Breast epithelium (tissue), 4 donors: Measurements from ENCODE around the gene TGFA. TPM values are rescaled to one million over a fixed set of nuclear protein-coding genes. Genes with fewer than 3 reads are reported as not detected.
"Not testable (repeated sequence)": the region's sequence is repeated elsewhere in the genome, so short reads cannot be mapped to it uniquely, and the experiment has no call there.

Experiments
- DNase-seq, 2 donors: peaks; one replicate each; pipeline ENCODE4 v3.0.0-alpha.2; 2019; ENCODE audit warnings: low spot score in 2 of 2
- H3K27ac ChIP-seq, 2 donors: fragments of 200-600 bp; sonication (generic) in 1 of 2; one replicate each; pipeline ENCODE4 v1.5.1; 2016 to 2019; ENCODE audit warnings: mild to moderate bottlenecking in 1 of 2
- H3K27me3 ChIP-seq, 2 donors: fragments of 200-600 bp; sonication (generic) in 1 of 2; one replicate each; pipeline versions ENCODE4 v1.5.1 to v1.6.0; 2017 to 2019; ENCODE audit warnings: control low read depth in 1 of 2, mild to moderate bottlenecking in 1 of 2
- H3K36me3 ChIP-seq: fragments of 200-600 bp; one replicate; pipeline ENCODE4 v1.5.1; 2019
- H3K4me1 ChIP-seq, 2 donors: fragments of 200-600 bp; sonication (generic); one replicate each; pipeline ENCODE4 v1.5.1; 2016 to 2019; ENCODE audit warnings: control low read depth in 1 of 2
- H3K4me3 ChIP-seq, 3 donors: fragments of 200-600 bp; sonication (generic); 1 replicate in 2 of 3; 2 replicates in 1 of 3; pipeline ENCODE4 v1.5.1; 2016 to 2019; ENCODE audit warnings: mild to moderate bottlenecking in 3 of 3, moderate library complexity in 2 of 3
- H3K9me3 ChIP-seq, 2 donors: fragments of 200-600 bp; sonication (generic) in 1 of 2; one replicate each; pipeline ENCODE4 v1.5.1; 2016 to 2019; ENCODE audit warnings: control low read depth in 1 of 2
- CTCF ChIP-seq, 3 donors: fragments of 450-650 bp; IDR thresholded peaks; one replicate each; pipeline ENCODE4 v1.5.1; 2016 to 2017; ENCODE audit warnings: antibody characterized with exemption in 3 of 3, mild to moderate bottlenecking in 3 of 3, moderate library complexity in 3 of 3
- POLR2A ChIP-seq: fragments of 450-650 bp; IDR thresholded peaks from one replicate; pipeline ENCODE4 v1.6.1; 2016; ENCODE audit warnings: antibody characterized with exemption, mild to moderate bottlenecking, moderate library complexity
- POLR2AphosphoS5 ChIP-seq, 3 donors: sonication (generic); formaldehyde crosslinking; IDR thresholded peaks; one replicate each; pipeline ENCODE4 v1.6.1; 2017; ENCODE audit warnings: antibody characterized with exemption in 3 of 3
- intact Hi-C: fragments of 100-400 bp; cut with DNase I; formaldehyde crosslinking; loops from one replicate; pipeline ENCODE4 v1.15.1; 2023; ENCODE audit warnings: low total_unique reads
- total RNA-seq, 3 donors: library from RNA; depleted of rRNA; stranded (reverse); fragments of >200 nt; gene quantifications; one replicate each; pipeline ENCODE4 v1.1.0, GENCODE V29; 2016

Gene TGFA
- total RNA-seq, 3 donors from 2014 or later = 1.1 to 16.1 (median 4.9) TPM

GRCh38 chr2:70469435-70469834 lies 84.2 kb downstream of the TGFA start:
- Histone ChIP-seq H3K9me3 (no peaks in the 10 kb centered on the region), H3K27ac (no peak overlapping the region), H3K27me3 (no peaks in the 10 kb centered on the region), H3K36me3 (no peaks in the 10 kb centered on the region), H3K4me1 (no peaks in the 10 kb centered on the region), H3K4me3 (no peak overlapping the region)
- TF ChIP-seq POLR2A (no peak), POLR2AphosphoS5 (IDR thresholded peaks at IDR 0.05) (no peak), CTCF (IDR thresholded peaks at IDR 0.05) (no peak)
- no peak for DNase-seq
- intact Hi-C loops = no loop called here

- no peak overlapping the region for H3K27ac ChIP-seq
- H3K36me3 ChIP-seq = no peaks in the 10 kb centered on the region
- intact Hi-C loops = no loop called here
- TF ChIP-seq POLR2A (no peak), CTCF (IDR thresholded peaks at IDR 0.05) (no peak), POLR2AphosphoS5 (IDR thresholded peaks at IDR 0.05) (no peak)
- no peak overlapping the region for H3K4me3 ChIP-seq
- H3K9me3 ChIP-seq = no peaks in the 10 kb centered on the region
- DNase-seq = no peak
- no peaks in the 10 kb centered on the region for H3K4me1 ChIP-seq
- H3K27me3 ChIP-seq = no peaks in the 10 kb centered on the region
These were observed 84.7 kb downstream of the TGFA start for GRCh38 chr2:70468878-70469277.

- Histone ChIP-seq H3K4me3 (no peak overlapping the region), H3K27ac (no peak overlapping the region), H3K36me3 (no peaks in the 10 kb centered on the region), H3K9me3 (no peaks in the 10 kb centered on the region), H3K4me1 (no peaks in the 10 kb centered on the region), H3K27me3 (no peaks in the 10 kb centered on the region)
- intact Hi-C loops = no loop called here
- TF ChIP-seq POLR2AphosphoS5 (IDR thresholded peaks at IDR 0.05) = no peak
- TF ChIP-seq POLR2A = no peak
- no peak for TF ChIP-seq CTCF (IDR thresholded peaks at IDR 0.05)
- no peak for DNase-seq
These were observed 85.5 kb downstream of the TGFA start for GRCh38 chr2:70467831-70468779.

- Histone ChIP-seq H3K4me1 (no peaks in the 10 kb centered on the region), H3K27ac (no peak overlapping the region), H3K27me3 (no peaks in the 10 kb centered on the region), H3K9me3 (no peaks in the 10 kb centered on the region), H3K4me3 (no peak overlapping the region), H3K36me3 (no peaks in the 10 kb centered on the region)
- TF ChIP-seq POLR2A (no peak), POLR2AphosphoS5 (IDR thresholded peaks at IDR 0.05) (no peak), CTCF (IDR thresholded peaks at IDR 0.05) (no peak)
- no peak for DNase-seq
- intact Hi-C loops = no loop called here
These were observed 86.4 kb downstream of the TGFA start for GRCh38 chr2:70467237-70467636.

GRCh38 chr2:70466647-70467046 lies 87.0 kb downstream of the TGFA start:
- H3K36me3 ChIP-seq, H3K4me1 ChIP-seq, DNase-seq, H3K27me3 ChIP-seq, H3K27ac ChIP-seq, H3K4me3 ChIP-seq, H3K9me3 ChIP-seq, intact Hi-C loops: not testable (repeated sequence)
